ENCODE results near the gene SERPINA5. TPM values are rescaled to one million over a fixed set of nuclear protein-coding genes. Genes with fewer than 3 reads are reported as not detected.

The SERPINA5 gene
- polyA plus RNA-seq, 2 of the 4 experiments (the other 2 are of a cell fraction) = 0.74 to 0.78 TPM

DNA sequence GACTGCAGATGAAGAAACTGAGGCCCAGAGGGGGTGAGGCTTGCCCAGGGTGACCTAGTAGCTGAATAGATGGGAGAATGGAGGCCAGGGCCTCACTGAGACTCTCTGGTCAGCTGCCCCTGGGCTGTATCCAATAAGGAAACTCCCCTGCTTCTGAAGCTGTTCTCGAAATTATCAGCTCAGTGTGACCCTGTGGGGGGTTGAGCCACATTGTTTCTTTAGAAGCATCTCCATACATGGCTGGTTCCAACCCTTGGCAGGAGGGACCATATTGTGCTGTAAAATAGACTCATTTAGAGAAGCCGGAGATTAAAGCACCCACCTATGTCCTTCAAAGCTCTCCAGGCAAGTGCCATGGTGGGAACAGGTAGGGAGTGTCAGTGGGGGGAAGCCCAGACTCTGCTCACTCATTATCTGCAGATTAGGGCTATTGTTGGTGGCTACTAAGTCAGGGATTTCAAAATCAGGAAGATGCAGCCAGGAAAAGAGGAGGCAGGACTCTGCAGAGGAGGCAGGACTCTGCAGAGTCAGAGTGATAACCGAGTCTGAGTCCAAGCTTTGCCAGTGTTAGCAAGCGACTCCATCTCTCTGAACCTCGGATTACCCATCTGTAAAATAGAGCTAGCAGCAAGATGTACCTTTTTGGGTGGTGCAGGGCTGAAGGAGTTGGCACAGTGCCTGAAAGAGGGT lies 3.5 kb downstream of the SERPINA5 start (continued):
- TF ChIP-seq PBX3 (IDR thresholded peaks at IDR 0.05) (no peak), CEBPB (IDR thresholded peaks at IDR 0.05) (no peak), PHF8 (IDR thresholded peaks at IDR 0.05; ENCODE audit: borderline replicate concordance, low read depth) (no peak)

- DNase-seq (ENCODE audit: low read depth in 1 of 2, low spot score in 1 of 2) (no peak), ATAC-seq (no peak), FAIRE-seq (no peak)
- no peaks in the 10 kb centered on the region for H3K9me3 ChIP-seq
- H3K4me1 ChIP-seq = no peaks in the 10 kb centered on the region
- WGBS (ENCODE audit: missing lambda C conversion rate) = 45% methylated on average over 4 of the region's 4 CpGs
- no peak overlapping the region for H3K27ac ChIP-seq
- CTCF ChIA-PET = no interaction called here
- no peak overlapping the region for H3K4me2 ChIP-seq
- POLR2A ChIA-PET = no interaction called here
- no peak for TF ChIP-seq EHMT2 (IDR thresholded peaks at IDR 0.05; ENCODE audit: low read depth)
- TF ChIP-seq CBX8 (IDR thresholded peaks at IDR 0.05) = no peak
- TF ChIP-seq HEYL (CRISPR knock-in tag; IDR thresholded peaks at IDR 0.05) = no peak
- TF ChIP-seq ZC3H11A (IDR thresholded peaks at IDR 0.05) = no peak
- TF ChIP-seq HOXB13 (CRISPR knock-in tag; IDR thresholded peaks at IDR 0.05; ENCODE audit: low read depth) = no peak
- no peak for TF ChIP-seq ESRRA (IDR thresholded peaks at IDR 0.05; ENCODE audit: borderline replicate concordance, low read length)
- TF ChIP-seq ZNF302 (CRISPR knock-in tag; IDR thresholded peaks at IDR 0.05) = no peak
- no peak for TF ChIP-seq BHLHE40 (IDR thresholded peaks at IDR 0.05; ENCODE audit: low read depth, low read length)
- no peak for TF ChIP-seq MAZ (IDR thresholded peaks at IDR 0.05; ENCODE audit: borderline replicate concordance, low read depth, low read length)
- TF ChIP-seq HES2 (IDR thresholded peaks at IDR 0.05) = no peak
- TF ChIP-seq MYC (IDR thresholded peaks at IDR 0.05; ENCODE audit: borderline replicate concordance, low read length) = no peak
- TF ChIP-seq ELK1 (IDR thresholded peaks at IDR 0.05; ENCODE audit: low read depth, low read length) = no peak
- TF ChIP-seq, protein P1, sequence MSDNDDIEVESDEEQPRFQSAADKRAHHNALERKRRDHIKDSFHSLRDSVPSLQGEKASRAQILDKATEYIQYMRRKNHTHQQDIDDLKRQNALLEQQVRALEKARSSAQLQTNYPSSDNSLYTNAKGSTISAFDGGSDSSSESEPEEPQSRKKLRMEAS (IDR thresholded peaks at IDR 0.05) = no peak
- no peak for TF ChIP-seq CHD2 (IDR thresholded peaks at IDR 0.05; ENCODE audit: low read length, partially characterized antibody)
- TF ChIP-seq SREBF2 (IDR thresholded peaks at IDR 0.05) = no peak
- TF ChIP-seq CHD4 (IDR thresholded peaks at IDR 0.05; ENCODE audit: borderline replicate concordance) = no peak
- TF ChIP-seq, protein P2, sequence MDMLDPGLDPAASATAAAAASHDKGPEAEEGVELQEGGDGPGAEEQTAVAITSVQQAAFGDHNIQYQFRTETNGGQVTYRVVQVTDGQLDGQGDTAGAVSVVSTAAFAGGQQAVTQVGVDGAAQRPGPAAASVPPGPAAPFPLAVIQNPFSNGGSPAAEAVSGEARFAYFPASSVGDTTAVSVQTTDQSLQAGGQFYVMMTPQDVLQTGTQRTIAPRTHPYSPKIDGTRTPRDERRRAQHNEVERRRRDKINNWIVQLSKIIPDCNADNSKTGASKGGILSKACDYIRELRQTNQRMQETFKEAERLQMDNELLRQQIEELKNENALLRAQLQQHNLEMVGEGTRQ (IDR thresholded peaks at IDR 0.05) = no peak
- TF ChIP-seq TP53 (CRISPR knock-in tag; IDR thresholded peaks at IDR 0.05) = no peak
- no peak for TF ChIP-seq PHF8 (IDR thresholded peaks at IDR 0.05; ENCODE audit: borderline replicate concordance, low read depth)
- no peak overlapping the region for H3K4me3 ChIP-seq
Measured at GRCh38 chr14:94586635-94587034, 5.4 kb downstream of the SERPINA5 start.

DNA sequence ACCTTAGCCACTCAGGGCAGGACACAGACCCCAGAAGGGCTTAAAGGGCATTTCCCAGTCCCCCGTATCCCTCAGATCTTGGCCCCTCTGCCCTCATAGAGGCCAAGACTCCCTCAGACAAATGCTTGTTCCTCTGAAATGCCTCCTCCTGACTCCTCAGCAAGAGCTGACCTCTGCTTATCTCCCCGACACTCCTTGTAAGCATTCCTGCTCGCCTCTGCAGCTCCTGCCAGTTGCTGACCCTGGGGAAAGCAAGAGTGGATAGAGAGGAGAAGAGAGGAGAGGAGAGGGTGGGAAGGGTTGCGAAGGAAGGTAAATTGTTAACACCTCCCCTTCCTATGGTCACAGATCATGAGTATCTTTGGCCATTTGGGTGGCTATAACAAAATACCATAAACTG lies 7.1 kb downstream of the SERPINA5 start:
- Histone ChIP-seq H3K4me2 (no peak overlapping the region), H3K9me3 (no peaks in the 10 kb centered on the region), H3K27ac (no peak overlapping the region; a peak in 1 of 6 replicates), H3K4me3 (no peak overlapping the region), H3K4me1 (peaks cover 2% of the 10 kb centered on the region)
- WGBS (ENCODE audit: missing lambda C conversion rate) = 83% methylated on average over 4 of the region's 4 CpGs
- ChIA-PET CTCF (interaction anchor here (0.8 to 1.8 kb wide), 3 partner anchors 11 to 99 kb away, joined by 3 to 5 read pairs (median 3); no protein-coding TSS in a partner anchor), POLR2A (no interaction called here)
- FAIRE-seq (no peak), DNase-seq (ENCODE audit: low read depth in 1 of 2, low spot score in 1 of 2) (no peak), ATAC-seq (no peak)
- TF ChIP-seq MAZ (IDR thresholded peaks at IDR 0.05; ENCODE audit: borderline replicate concordance, low read depth, low read length) (no peak), HOXB13 (CRISPR knock-in tag; IDR thresholded peaks at IDR 0.05; ENCODE audit: low read depth) (no peak), EHF (CRISPR knock-in tag; IDR thresholded peaks at IDR 0.05) (no peak), RFX5 (IDR thresholded peaks at IDR 0.05) (no peak), PHF8 (IDR thresholded peaks at IDR 0.05; ENCODE audit: borderline replicate concordance, low read depth) (no peak), ZSCAN20 (CRISPR knock-in tag; IDR thresholded peaks at IDR 0.05) (no peak), NFE2L2 (conservative IDR thresholded peaks at IDR 0.05; ENCODE audit: low read length) (no peak), ZFP36 (IDR thresholded peaks at IDR 0.05; ENCODE audit: borderline replicate concordance, partially characterized antibody) (no peak), HDAC2 (IDR thresholded peaks at IDR 0.05) (no peak), CHD4 (IDR thresholded peaks at IDR 0.05; ENCODE audit: borderline replicate concordance) (no peak), HEYL (CRISPR knock-in tag; IDR thresholded peaks at IDR 0.05) (no peak), PBX3 (IDR thresholded peaks at IDR 0.05) (no peak), ELK1 (IDR thresholded peaks at IDR 0.05; ENCODE audit: low read depth, low read length) (no peak)

Data from A549 (cell line).